Measurements from ENCODE around the gene TMEM178B.

Gene TMEM178B

GRCh38 chr7:141313896-141314295 is 240.0 kb downstream of the TMEM178B start:
- Histone ChIP-seq H3K27ac (ENCODE audit: extremely low read depth, low read depth, low read length) (no peak overlapping the region), H3K9me3 (ENCODE audit: control insufficient read depth, insufficient read depth, low read depth, low read length) (no peaks in the 10 kb centered on the region), H3K36me3 (ENCODE audit: control insufficient read depth in 2 of 2, insufficient read depth in 1 of 2, low read length in 2 of 2) (no peaks in the 10 kb centered on the region), H3K4me3 (ENCODE audit: low read depth, low read length) (no peak overlapping the region), H3K4me1 (ENCODE audit: control insufficient read depth, insufficient read depth, low read length) (no peaks in the 10 kb centered on the region)
- ChIA-PET CTCF (no interaction called here), POLR2A (no interaction called here)
- no peak for TF ChIP-seq ZNF792 (tag by site-specific recombination; IDR thresholded peaks at IDR 0.05)

GRCh38 chr7:141317033-141317585 is 243.2 kb downstream of the TMEM178B start:
- CTCF ChIA-PET: no interaction called here
- POLR2A ChIA-PET: interaction anchor here (0.5 kb wide), 1 partner anchor 21 kb away, joined by 3 read pairs; no protein-coding TSS in a partner anchor
- TF ChIP-seq ZNF623 (tag by site-specific recombination; IDR thresholded peaks at IDR 0.05): no peak
- TF ChIP-seq, protein P1, sequence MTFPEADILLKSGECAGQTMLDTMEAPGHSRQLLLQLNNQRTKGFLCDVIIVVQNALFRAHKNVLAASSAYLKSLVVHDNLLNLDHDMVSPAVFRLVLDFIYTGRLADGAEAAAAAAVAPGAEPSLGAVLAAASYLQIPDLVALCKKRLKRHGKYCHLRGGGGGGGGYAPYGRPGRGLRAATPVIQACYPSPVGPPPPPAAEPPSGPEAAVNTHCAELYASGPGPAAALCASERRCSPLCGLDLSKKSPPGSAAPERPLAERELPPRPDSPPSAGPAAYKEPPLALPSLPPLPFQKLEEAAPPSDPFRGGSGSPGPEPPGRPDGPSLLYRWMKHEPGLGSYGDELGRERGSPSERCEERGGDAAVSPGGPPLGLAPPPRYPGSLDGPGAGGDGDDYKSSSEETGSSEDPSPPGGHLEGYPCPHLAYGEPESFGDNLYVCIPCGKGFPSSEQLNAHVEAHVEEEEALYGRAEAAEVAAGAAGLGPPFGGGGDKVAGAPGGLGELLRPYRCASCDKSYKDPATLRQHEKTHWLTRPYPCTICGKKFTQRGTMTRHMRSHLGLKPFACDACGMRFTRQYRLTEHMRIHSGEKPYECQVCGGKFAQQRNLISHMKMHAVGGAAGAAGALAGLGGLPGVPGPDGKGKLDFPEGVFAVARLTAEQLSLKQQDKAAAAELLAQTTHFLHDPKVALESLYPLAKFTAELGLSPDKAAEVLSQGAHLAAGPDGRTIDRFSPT (tag by site-specific recombination; IDR thresholded peaks at IDR 0.05): no peak
- no peak for TF ChIP-seq ZFP37 (tag by site-specific recombination; IDR thresholded peaks at IDR 0.05)
- TF ChIP-seq ZBTB11 (tag by site-specific recombination; conservative IDR thresholded peaks at IDR 0.05; ENCODE audit: low read depth): no peak
- TF ChIP-seq YY2 (tag by site-specific recombination; IDR thresholded peaks at IDR 0.05): no peak
- TF ChIP-seq ZNF2 (tag by site-specific recombination; IDR thresholded peaks at IDR 0.05): no peak
- no peak for TF ChIP-seq ZNF654 (tag by site-specific recombination; IDR thresholded peaks at IDR 0.05; ENCODE audit: low read depth)
- no peak for TF ChIP-seq ZNF707 (tag by site-specific recombination; IDR thresholded peaks at IDR 0.05)
- TF ChIP-seq, protein P2, sequence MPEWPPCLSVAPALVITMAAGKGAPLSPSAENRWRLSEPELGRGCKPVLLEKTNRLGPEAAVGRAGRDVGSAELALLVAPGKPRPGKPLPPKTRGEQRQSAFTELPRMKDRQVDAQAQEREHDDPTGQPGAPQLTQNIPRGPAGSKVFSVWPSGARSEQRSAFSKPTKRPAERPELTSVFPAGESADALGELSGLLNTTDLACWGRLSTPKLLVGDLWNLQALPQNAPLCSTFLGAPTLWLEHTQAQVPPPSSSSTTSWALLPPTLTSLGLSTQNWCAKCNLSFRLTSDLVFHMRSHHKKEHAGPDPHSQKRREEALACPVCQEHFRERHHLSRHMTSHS (tag by site-specific recombination; IDR thresholded peaks at IDR 0.05): no peak
- no peaks in the 10 kb centered on the region for H3K4me1 ChIP-seq (ENCODE audit: control insufficient read depth, insufficient read depth, low read length)
- H3K36me3 ChIP-seq (ENCODE audit: control insufficient read depth in 2 of 2, insufficient read depth in 1 of 2, low read length in 2 of 2): no peaks in the 10 kb centered on the region
- no peaks in the 10 kb centered on the region for H3K9me3 ChIP-seq (ENCODE audit: control insufficient read depth, insufficient read depth, low read depth, low read length)
- no peak overlapping the region for H3K27ac ChIP-seq (ENCODE audit: extremely low read depth, low read depth, low read length)
- H3K4me3 ChIP-seq (ENCODE audit: low read depth, low read length): no peak overlapping the region

DNA sequence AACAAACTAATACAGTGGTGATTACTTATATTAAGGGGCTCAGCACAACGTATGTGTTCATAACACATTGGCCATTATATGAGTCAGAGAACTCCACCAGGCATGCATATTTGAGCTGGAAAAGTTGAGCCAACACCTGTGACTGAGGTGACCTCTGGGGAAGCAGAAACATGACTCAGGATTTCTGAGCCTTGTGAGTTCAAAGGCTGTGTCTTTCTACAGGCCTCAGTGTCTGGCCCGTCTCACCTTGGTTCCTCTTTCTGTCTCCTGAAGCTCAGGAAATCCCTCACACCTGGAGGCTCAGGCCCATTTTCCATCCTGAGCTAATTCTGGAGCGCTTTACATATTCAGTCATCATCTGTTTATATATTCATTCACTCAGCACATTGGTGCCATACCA is 246.4 kb downstream of the TMEM178B start:
- H3K27ac ChIP-seq (ENCODE audit: extremely low read depth, low read depth, low read length): no peak overlapping the region
- no peaks in the 10 kb centered on the region for H3K4me1 ChIP-seq (ENCODE audit: control insufficient read depth, insufficient read depth, low read length)
- ChIA-PET POLR2A (no interaction called here), CTCF (interaction anchor here (0.7 kb wide), 1 partner anchor 9 kb away, joined by 3 read pairs; no protein-coding TSS in a partner anchor)
- H3K36me3 ChIP-seq (ENCODE audit: control insufficient read depth in 2 of 2, insufficient read depth in 1 of 2, low read length in 2 of 2): no peaks in the 10 kb centered on the region
- no peaks in the 10 kb centered on the region for H3K9me3 ChIP-seq (ENCODE audit: control insufficient read depth, insufficient read depth, low read depth, low read length)
- H3K4me3 ChIP-seq (ENCODE audit: low read depth, low read length): no peak overlapping the region
- no peak for TF ChIP-seq ZNF274 (IDR thresholded peaks at IDR 0.05; ENCODE audit: low read length)
- TF ChIP-seq ZNF274 (tag by site-specific recombination; IDR thresholded peaks at IDR 0.05; ENCODE audit: borderline replicate concordance): no peak
- no peak for TF ChIP-seq TCF7L2 (IDR thresholded peaks at IDR 0.05; ENCODE audit: borderline replicate concordance, low read depth, low read length)
- TF ChIP-seq, protein P3, sequence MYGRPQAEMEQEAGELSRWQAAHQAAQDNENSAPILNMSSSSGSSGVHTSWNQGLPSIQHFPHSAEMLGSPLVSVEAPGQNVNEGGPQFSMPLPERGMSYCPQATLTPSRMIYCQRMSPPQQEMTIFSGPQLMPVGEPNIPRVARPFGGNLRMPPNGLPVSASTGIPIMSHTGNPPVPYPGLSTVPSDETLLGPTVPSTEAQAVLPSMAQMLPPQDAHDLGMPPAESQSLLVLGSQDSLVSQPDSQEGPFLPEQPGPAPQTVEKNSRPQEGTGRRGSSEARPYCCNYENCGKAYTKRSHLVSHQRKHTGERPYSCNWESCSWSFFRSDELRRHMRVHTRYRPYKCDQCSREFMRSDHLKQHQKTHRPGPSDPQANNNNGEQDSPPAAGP (tag by site-specific recombination; IDR thresholded peaks at IDR 0.05): no peak
- no peak for TF ChIP-seq SETDB1 (IDR thresholded peaks at IDR 0.05; ENCODE audit: insufficient read length, low read length)
- TF ChIP-seq ZFP3 (tag by site-specific recombination; IDR thresholded peaks at IDR 0.05; ENCODE audit: low read depth): no peak
- no peak for TF ChIP-seq OSR2 (tag by site-specific recombination; IDR thresholded peaks at IDR 0.05)
- TF ChIP-seq ZNF19 (tag by site-specific recombination; IDR thresholded peaks at IDR 0.05; ENCODE audit: low read depth): no peak
- TF ChIP-seq HOXC10 (CRISPR knock-in tag; IDR thresholded peaks at IDR 0.05): no peak
- no peak for TF ChIP-seq ZBTB7A (tag by site-specific recombination; IDR thresholded peaks at IDR 0.05; ENCODE audit: low read depth)
- TF ChIP-seq ZNF701 (tag by site-specific recombination; IDR thresholded peaks at IDR 0.05): no peak
- TF ChIP-seq ZNF16 (tag by site-specific recombination; IDR thresholded peaks at IDR 0.05; ENCODE audit: low read depth): no peak
- TF ChIP-seq ZNF843 (tag by site-specific recombination; IDR thresholded peaks at IDR 0.05): no peak
- TF ChIP-seq, protein P4, sequence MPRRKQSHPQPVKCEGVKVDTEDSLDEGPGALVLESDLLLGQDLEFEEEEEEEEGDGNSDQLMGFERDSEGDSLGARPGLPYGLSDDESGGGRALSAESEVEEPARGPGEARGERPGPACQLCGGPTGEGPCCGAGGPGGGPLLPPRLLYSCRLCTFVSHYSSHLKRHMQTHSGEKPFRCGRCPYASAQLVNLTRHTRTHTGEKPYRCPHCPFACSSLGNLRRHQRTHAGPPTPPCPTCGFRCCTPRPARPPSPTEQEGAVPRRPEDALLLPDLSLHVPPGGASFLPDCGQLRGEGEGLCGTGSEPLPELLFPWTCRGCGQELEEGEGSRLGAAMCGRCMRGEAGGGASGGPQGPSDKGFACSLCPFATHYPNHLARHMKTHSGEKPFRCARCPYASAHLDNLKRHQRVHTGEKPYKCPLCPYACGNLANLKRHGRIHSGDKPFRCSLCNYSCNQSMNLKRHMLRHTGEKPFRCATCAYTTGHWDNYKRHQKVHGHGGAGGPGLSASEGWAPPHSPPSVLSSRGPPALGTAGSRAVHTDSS (tag by site-specific recombination; IDR thresholded peaks at IDR 0.05): no peak
